A549 (cell line): ENCODE measurements around the gene FRYL. TPM values are rescaled to one million over a fixed set of nuclear protein-coding genes. Genes with fewer than 3 reads are reported as not detected.

Source experiments
- ATAC-seq, 2 experiments: fragments of 200-7000 bp in 1 of 2; fragments of >200 bp in 1 of 2; cut with Nextera tagmentation in 1 of 2; cut with Tn5 transposase in 1 of 2; 3 replicates each; pipeline versions ENCODE4 v1.8.0 to v1.9.1; 2018 to 2020; ENCODE audit warnings: mild to moderate bottlenecking in 1 of 2, moderate library complexity in 1 of 2
- CTCF ChIA-PET: fragments of 300-600 bp; sonication (Branson Sonifier 250); formaldehyde crosslinking; extraction: SDS; loops from one replicate; lab custom pipeline; 2021; ENCODE audit warnings: antibody characterized with exemption, inconsistent platforms; lab: Yijun Ruan, JAX
- POLR2A ChIA-PET: fragments of 350-600 bp; formaldehyde crosslinking; extraction: SDS; loops from one replicate; lab custom pipeline; 2021; ENCODE audit warnings: antibody characterized with exemption, inconsistent platforms; lab: Yijun Ruan, JAX
- DNase-seq, 2 experiments: peaks; one replicate each; pipeline versions ENCODE4 v3.0.0 to v3.0.0-alpha.2; 2011 to 2016; ENCODE audit warnings: low read depth in 1 of 2, low spot score in 1 of 2
- FAIRE-seq: peaks from 2 replicates; lab custom pipeline; 2011; peaks lifted over from hg19 to GRCh38; lab: Jason Lieb, UNC
- H3K27ac ChIP-seq, 2 experiments: fragments of >200 bp; sonication (Bioruptor Twin); formaldehyde crosslinking; 3 replicates each; pipeline ENCODE4 v1.5.1; 2016 to 2017
- H3K4me1 ChIP-seq: fragments of >200 bp; sonication (Bioruptor Twin); formaldehyde crosslinking; 3 replicates; pipeline ENCODE4 v1.6.1; 2016
- H3K4me2 ChIP-seq: fragments of >200 bp; sonication (Bioruptor Twin); formaldehyde crosslinking; 3 replicates; pipeline ENCODE4 v1.6.1; 2016
- H3K4me3 ChIP-seq: fragments of >200 bp; sonication (Bioruptor Twin); formaldehyde crosslinking; 3 replicates; pipeline ENCODE4 v1.5.1; 2016
- H3K9me3 ChIP-seq: fragments of >200 bp; sonication (Bioruptor Twin); formaldehyde crosslinking; 3 replicates; pipeline ENCODE4 v1.6.1; 2016
- CTCF ChIP-seq: fragments of >200 bp; sonication (Bioruptor Twin); formaldehyde crosslinking; IDR thresholded peaks from 3 replicates; pipeline ENCODE4 v1.5.1; 2016
- E2F6 ChIP-seq: IDR thresholded peaks from 2 replicates; pipeline ENCODE4 v1.6.1; 2012; ENCODE audit warnings: low read depth, borderline replicate concordance
- FOSL2 ChIP-seq, 2 experiments: fragments of 450-650 bp in 1 of 2; fragments of >200 bp in 1 of 2; sonication (Bioruptor Twin) in 1 of 2; formaldehyde crosslinking; IDR thresholded peaks; 2 replicates each; pipeline versions ENCODE4 v1.5.0 to v1.6.1; 2016 to 2020; ENCODE audit warnings: mild to moderate bottlenecking in 1 of 2, moderate library complexity in 1 of 2
- GATA3 ChIP-seq: IDR thresholded peaks from 2 replicates; pipeline ENCODE4 v1.6.1; 2012; ENCODE audit warnings: borderline replicate concordance
- JUN ChIP-seq, 2 experiments: fragments of >200 bp; sonication (Bioruptor Twin); formaldehyde crosslinking; IDR thresholded peaks; 2 replicates in 1 of 2; 3 replicates in 1 of 2; pipeline ENCODE4 v1.6.1; 2016 to 2017
- JUNB ChIP-seq: fragments of >200 bp; sonication (Bioruptor Twin); formaldehyde crosslinking; IDR thresholded peaks from 2 replicates; pipeline ENCODE4 v1.6.1; 2016
- MAX ChIP-seq: IDR thresholded peaks from 2 replicates; pipeline ENCODE4 v1.6.1; 2012
- MAZ ChIP-seq: fragments of 150-350 bp; IDR thresholded peaks from 2 replicates; pipeline ENCODE4 v1.6.1; 2014; ENCODE audit warnings: antibody characterized with exemption, low read depth, low read length, borderline replicate concordance
- PHF8 ChIP-seq: fragments of 200-600 bp; sonication (generic); IDR thresholded peaks from 2 replicates; pipeline ENCODE4 v1.6.1; 2016; ENCODE audit warnings: low read depth, mild to moderate bottlenecking, antibody characterized with exemption, moderate library complexity, borderline replicate concordance
- POLR2A ChIP-seq: IDR thresholded peaks from 2 replicates; pipeline ENCODE4 v1.6.1; 2012; ENCODE audit warnings: mild to moderate bottlenecking, low read length
- RCOR1 ChIP-seq: fragments of 150-350 bp; IDR thresholded peaks from 2 replicates; pipeline ENCODE4 v1.6.1; 2014; ENCODE audit warnings: antibody characterized with exemption, low read length, low read depth
- RFX5 ChIP-seq: fragments of 450-650 bp; IDR thresholded peaks from 2 replicates; pipeline ENCODE4 v1.7.1; 2014; ENCODE audit warnings: antibody characterized with exemption, mild to moderate bottlenecking, moderate library complexity
- SREBF2 ChIP-seq: fragments of 450-650 bp; IDR thresholded peaks from 2 replicates; pipeline ENCODE4 v1.6.1; 2014; ENCODE audit warnings: mild to moderate bottlenecking, moderate library complexity
- TFCP2L1 ChIP-seq: fragments of 250-450 bp; sonication (Bioruptor Pico); IDR thresholded peaks from 2 replicates; pipeline ENCODE4 v1.5.0; 2021; ENCODE audit warnings: mild to moderate bottlenecking
- USF2 ChIP-seq: fragments of 450-650 bp; IDR thresholded peaks from 2 replicates; pipeline ENCODE4 v1.6.1; 2014; ENCODE audit warnings: antibody characterized with exemption
- ZSCAN20 ChIP-seq: fragments of 250-450 bp; sonication (Bioruptor Pico); IDR thresholded peaks from 2 replicates; pipeline ENCODE4 v1.8.0; 2022; ENCODE audit warnings: mild to moderate bottlenecking, moderate library complexity
- WGBS: methylation state at CpG from one replicate; pipeline ENCODE4 v1.1.6; 2017; ENCODE audit errors: missing lambda C conversion rate; 5-methylcytosine and 5-hydroxymethylcytosine counted together
- polyA plus RNA-seq, 4 experiments: library from polyadenylated mRNA; depleted of rRNA in 3 of 4; stranded (reverse); fragments of >200 nt; fragmentation: RNase III in 1 of 4; extraction: RNeasy Plus Mini Kit Qiagen cat#74134 plus additional on column Dnase treatment in 1 of 4; gene quantifications; 2 replicates in 3 of 4; 3 replicates in 1 of 4; pipeline ENCODE4 v1.2.3, GENCODE V29; 2011 to 2017

The FRYL gene
- polyA plus RNA-seq, 2 of the 4 experiments (the other 2 are of a cell fraction), result 7.1 to 21.1 TPM

- Histone ChIP-seq H3K4me2 (peak overlapping the region; percentile 63), H3K4me1 (no peaks in the 10 kb centered on the region), H3K4me3 (peak overlapping the region; percentile 76), H3K9me3 (no peaks in the 10 kb centered on the region), H3K27ac (peak overlapping the region; percentile 72 to 89)
- no peak for TF ChIP-seq ZSCAN20
- 0 out of 2 replicates have a peak, but pooled peaks have one; percentile 13 for TF ChIP-seq E2F6
- TF ChIP-seq PHF8, result no peak
- peak; percentile 19; the same call in 1 of the 2 replicates for TF ChIP-seq MAX
- TF ChIP-seq RFX5, result no peak
- WGBS, result 74% methylated on average over 41 of the region's 66 CpGs
- ChIA-PET POLR2A (no interaction called here), CTCF (no interaction called here)
- peak; percentile 72 to 74 for ATAC-seq
- FAIRE-seq, result no peak
- DNase-seq, result peak in 1 of 2 experiments; percentile 13
Measured at GRCh38 chr4:48483777-48484493, 296.1 kb downstream of the FRYL start.

GRCh38 chr4:48483006-48483776 is 296.9 kb downstream of the FRYL start, which contains the start of gene SLC10A4:
Gene SLC10A4, plus strand, starts transcription at chr4:48483343. Its CDS starts 219 bp downstream, at chr4:48483562.
- H3K4me3 ChIP-seq, result peak within 1 kb of the TSS; percentile 76
- peak; percentile 86 for ATAC-seq
- H3K4me2 ChIP-seq, result peak within 1 kb of the TSS; percentile 63
- no peaks in the 10 kb centered on the region for H3K9me3 ChIP-seq
- TF ChIP-seq JUN (IDR thresholded peaks at IDR 0.05), result 0 out of 5 replicates have a peak, but pooled peaks of 1 of the 2 experiments have one; percentile 30
- no peak for TF ChIP-seq SREBF2
- TF ChIP-seq USF2, result no peak
- no peak for TF ChIP-seq FOSL2 (IDR thresholded peaks at IDR 0.05)
- TF ChIP-seq FOSL2 (CRISPR knock-in tag; IDR thresholded peaks at IDR 0.05), result no peak
- peak; percentile 58 for TF ChIP-seq MAX
- no peak for TF ChIP-seq GATA3
- no peak for TF ChIP-seq RCOR1
- no peak for TF ChIP-seq JUNB
- TF ChIP-seq CTCF, result no peak
- 0 out of 2 replicates have a peak, but pooled peaks have one; percentile 39 for TF ChIP-seq E2F6
- no peak for TF ChIP-seq TFCP2L1
- peak; percentile 30; the same call in 1 of the 2 replicates for TF ChIP-seq POLR2A
- no peak for TF ChIP-seq PHF8
- no peak for TF ChIP-seq MAZ
- DNase-seq, result peak; percentile 6 to 50
- WGBS, result 14% methylated on average over 3 of the region's 85 CpGs
- no peaks in the 10 kb centered on the region for H3K4me1 ChIP-seq
- ChIA-PET POLR2A (no interaction called here), CTCF (no interaction called here)
- no peak for FAIRE-seq
- peak within 1 kb of the TSS; percentile 72 to 89 for H3K27ac ChIP-seq
